CD4-positive, alpha-beta memory T cell (primary cell): ENCODE measurements around the gene THBS3. TPM values are rescaled to one million over a fixed set of nuclear protein-coding genes. Genes with fewer than 3 reads are reported as not detected.
"Not testable (repeated sequence)": the region's sequence is repeated elsewhere in the genome, so short reads cannot be mapped to it uniquely, and the experiment has no call there.

Source experiments
- CTCF ChIA-PET: fragments of 350-600 bp; sonication (Branson Sonifier 250); formaldehyde crosslinking; loops from one replicate; lab custom pipeline; 2021; ENCODE audit warnings: inconsistent platforms; ENCODE audit not compliant: partially characterized antibody; lab: Charles Lee
- POLR2A ChIA-PET: fragments of 350-600 bp; sonication (Branson Sonifier 250); formaldehyde crosslinking; loops from one replicate; lab custom pipeline; 2021; ENCODE audit not compliant: partially characterized antibody; lab: Charles Lee
- DNase-seq, 5 donors: peaks; one replicate each; pipeline versions ENCODE4 v3.0.0 to v3.0.0-alpha.2; 2020 to 2022; ENCODE audit warnings: mixed read lengths in 1 of 5
- H3K27ac ChIP-seq: one replicate; pipeline ENCODE4 v1.7.0; 2013; ENCODE audit warnings: low read depth, low read length
- H3K27me3 ChIP-seq: 2 replicates; pipeline ENCODE4 v1.7.0; 2013; ENCODE audit warnings: mild to moderate bottlenecking, low read length, moderate library complexity; ENCODE audit not compliant: insufficient read depth
- H3K36me3 ChIP-seq: 2 replicates; pipeline ENCODE4 v1.7.0; 2013; ENCODE audit warnings: mild to moderate bottlenecking, low read length, moderate library complexity; ENCODE audit not compliant: insufficient read depth
- H3K4me1 ChIP-seq: 2 replicates; pipeline ENCODE4 v1.7.0; 2013; ENCODE audit warnings: mild to moderate bottlenecking, low read length, moderate library complexity; ENCODE audit not compliant: insufficient read depth
- H3K4me3 ChIP-seq, 2 donors: one replicate each; pipeline ENCODE4 v1.7.0; 2013; ENCODE audit warnings: low read length in 2 of 2, mild to moderate bottlenecking in 1 of 2
- H3K9me3 ChIP-seq, 2 donors: one replicate each; pipeline ENCODE4 v1.7.0; 2013; ENCODE audit warnings: low read length in 2 of 2, control low read depth in 1 of 2; ENCODE audit not compliant: control insufficient read depth in 1 of 2
- H3K27ac Mint-ChIP-seq, 7 donors: one replicate each; pipeline ENCODE4 v1.8.0; 2020 to 2021; ENCODE audit warnings: mixed read lengths in 7 of 7, mild to moderate bottlenecking in 6 of 7, inconsistent platforms in 3 of 7, moderate library complexity in 3 of 7
- H3K27me3 Mint-ChIP-seq, 2 donors: one replicate each; pipeline ENCODE4 v1.8.0; 2020 to 2021; ENCODE audit warnings: mixed read lengths in 2 of 2
- H3K36me3 Mint-ChIP-seq, 2 donors: one replicate each; pipeline ENCODE4 v1.8.0; 2020 to 2021; ENCODE audit warnings: mixed read lengths in 2 of 2, inconsistent platforms in 1 of 2, mild to moderate bottlenecking in 1 of 2
- H3K4me1 Mint-ChIP-seq, 4 donors: one replicate each; pipeline ENCODE4 v1.8.0; 2020 to 2021; ENCODE audit warnings: mixed read lengths in 4 of 4, mild to moderate bottlenecking in 1 of 4
- H3K4me3 Mint-ChIP-seq, 8 donors: one replicate each; pipeline ENCODE4 v1.8.0; 2020 to 2021; ENCODE audit warnings: mixed read lengths in 8 of 8, mild to moderate bottlenecking in 7 of 8, moderate library complexity in 6 of 8, inconsistent platforms in 3 of 8
- H3K9me3 Mint-ChIP-seq, 8 donors: one replicate each; pipeline ENCODE4 v1.8.0; 2020 to 2021; ENCODE audit warnings: mixed read lengths in 8 of 8, mild to moderate bottlenecking in 5 of 8, inconsistent platforms in 3 of 8, moderate library complexity in 1 of 8
- intact Hi-C: fragments of 100-400 bp; cut with micrococcal nuclease; formaldehyde crosslinking; loops from one replicate; pipeline ENCODE4 v1.15.1; 2023
- polyA plus RNA-seq, 2 donors: library from polyadenylated mRNA; unstranded; fragments of 300-500 nt; fragmentation: Illumina TruSeq; gene quantifications; one replicate each; pipeline ENCODE4 v1.2.3, GENCODE V29; 2021
- total RNA-seq, 2 experiments: library from RNA; stranded (reverse); gene quantifications; one replicate each; pipeline ENCODE4 v1.2.3, GENCODE V29; 2021

THBS3 gene
- total and polyA plus RNA-seq, 4 experiments from 2014 or later: 6.1 to 33.5 (median 18.8) TPM

DNA sequence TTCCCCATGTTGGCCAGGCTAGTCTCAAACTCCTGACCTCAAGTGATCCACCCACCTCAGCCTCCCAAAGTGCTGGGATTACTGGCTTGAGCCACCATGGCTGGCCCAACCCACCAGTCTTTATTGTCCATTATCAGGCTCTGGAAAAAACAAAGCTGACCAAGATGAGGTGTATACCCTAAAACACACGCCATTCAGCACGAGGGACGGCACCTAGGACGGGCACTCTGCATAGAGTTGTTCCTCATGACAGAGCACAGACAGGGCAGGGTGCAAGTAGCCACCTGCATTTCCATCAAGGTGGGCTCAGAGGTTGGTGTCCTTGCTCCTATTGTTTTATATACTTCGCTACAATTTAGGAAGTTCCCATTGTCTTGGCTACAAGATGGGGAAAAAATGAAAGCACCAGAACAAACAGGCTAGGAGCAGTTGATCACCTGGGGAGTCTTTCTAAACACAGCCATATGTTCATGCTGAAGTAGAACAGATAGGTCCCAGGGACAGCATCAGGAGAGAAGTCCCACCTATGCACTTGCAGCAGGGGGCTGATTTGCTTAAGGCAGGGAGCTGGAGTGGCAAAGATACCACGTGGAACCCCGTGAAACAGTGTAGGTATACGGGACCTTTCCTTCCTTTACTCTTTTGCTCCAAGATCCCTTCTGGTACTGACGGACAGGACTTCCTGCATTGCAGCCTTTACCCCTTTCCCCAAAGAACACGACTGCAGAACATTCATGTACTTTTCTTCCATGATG, 39.1 kb downstream of the THBS3 start:
- Histone ChIP-seq H3K4me3 (no peak overlapping the region), H3K4me1 (peaks cover 29% of the 10 kb centered on the region), H3K36me3 (peaks cover 18% of the 10 kb centered on the region), H3K27ac (no peak overlapping the region), H3K27me3 (no peaks in the 10 kb centered on the region), H3K9me3 (no peaks in the 10 kb centered on the region)
- no peak for DNase-seq
- peaks cover 0 to 2% (median 0%) of the 10 kb centered on the region in 8 donors for H3K9me3 Mint-ChIP-seq
- CTCF ChIA-PET: interaction anchor here (0.6 to 12.5 kb wide), 17 partner anchors 9 to 374 kb away, joined by 3 to 229 read pairs (median 5); partner anchors contain the start of gene SLC50A1
- H3K4me3 Mint-ChIP-seq: no peak overlapping the region
- POLR2A ChIA-PET: interaction anchor here (0.9 to 2.1 kb wide), 4 partner anchors 34 to 104 kb away, joined by 3 to 14 read pairs (median 4); no protein-coding TSS in a partner anchor
- no peaks in the 10 kb centered on the region for H3K27me3 Mint-ChIP-seq
- H3K27ac Mint-ChIP-seq: peak overlapping the region in 2 of 7 donors; percentile 35 to 59
- intact Hi-C loops: no loop called here
- H3K36me3 Mint-ChIP-seq: peaks cover 15 to 28% of the 10 kb centered on the region in 2 donors
- H3K4me1 Mint-ChIP-seq: peaks cover 21 to 39% (median 34%) of the 10 kb centered on the region in 4 donors

DNA sequence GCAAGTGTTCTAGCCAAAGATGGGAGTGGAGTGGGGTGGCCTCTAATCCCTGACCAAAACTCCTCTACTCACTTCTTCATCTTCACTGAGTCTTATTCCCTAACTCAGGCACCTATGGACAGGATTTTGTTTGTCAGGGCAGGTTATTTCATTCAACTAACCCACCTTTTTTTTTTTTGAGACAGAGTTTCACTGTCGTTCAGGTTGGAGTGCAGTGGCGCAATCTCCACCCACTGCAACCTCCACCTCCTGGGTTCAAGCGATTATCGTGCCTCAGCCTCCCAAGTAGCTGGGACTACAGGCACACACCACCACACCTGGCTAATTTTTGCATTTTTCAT, 39.6 kb downstream of the THBS3 start:
- H3K27ac Mint-ChIP-seq: peak overlapping the region in 4 of 7 donors; percentile 14 to 70 (median 50)
- H3K4me3 Mint-ChIP-seq: peak overlapping the region in 2 of 8 donors; percentile 18 to 61

DNA sequence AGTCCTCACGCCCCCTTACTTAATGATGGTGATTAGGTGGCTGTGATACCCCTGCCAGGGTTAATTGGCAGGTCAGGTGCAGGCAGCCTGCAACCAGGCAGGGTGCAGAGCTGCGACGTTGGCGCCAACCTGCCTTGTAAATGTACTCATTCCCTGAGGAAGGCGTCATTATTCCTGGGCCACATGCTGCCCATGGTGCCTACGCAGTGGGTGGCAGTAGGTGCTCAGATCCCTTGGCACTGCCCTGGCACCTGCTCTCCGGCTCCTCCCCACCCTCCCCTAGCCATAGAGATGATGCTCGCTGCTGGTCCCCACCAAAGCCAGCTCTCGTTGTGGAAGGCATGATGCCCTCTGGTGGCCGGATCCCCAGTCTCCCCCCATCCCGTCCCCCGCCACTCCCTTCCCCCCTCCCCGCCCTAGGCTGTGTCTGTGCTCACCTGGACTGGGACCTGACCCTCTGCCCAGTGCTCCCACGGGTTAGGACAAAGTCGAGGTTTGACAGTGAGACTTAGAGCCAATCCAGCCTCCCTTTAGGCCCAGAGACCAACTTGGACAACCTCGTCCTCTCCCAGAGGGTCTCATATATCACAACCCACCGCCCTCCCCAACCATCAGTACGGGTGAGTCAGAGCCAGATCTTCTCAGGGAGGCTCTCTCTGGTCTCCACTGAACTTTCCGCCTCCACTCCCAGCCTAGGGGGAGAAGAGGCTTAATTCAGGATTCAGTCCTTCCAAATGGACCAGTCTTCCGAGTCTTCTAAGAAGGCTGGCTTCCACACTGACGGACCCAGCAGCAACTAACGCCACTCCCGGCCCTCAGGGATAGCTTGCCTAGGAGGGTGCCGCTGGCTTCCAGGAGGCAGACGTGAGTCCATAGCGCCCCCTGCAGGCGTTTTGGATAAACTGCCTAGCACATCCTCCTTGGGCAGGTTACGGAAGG, 40.3 kb downstream of the THBS3 start:
- DNase-seq: peak; percentile 79 to 83 (median 81)
- ChIA-PET POLR2A (interaction anchor here (0.7 to 2.1 kb wide), 3 partner anchors 22 to 82 kb away, joined by 3 to 14 read pairs (median 3); no protein-coding TSS in a partner anchor), CTCF (interaction anchor here (0.6 to 12.5 kb wide), 15 partner anchors 10 to 234 kb away, joined by 3 to 229 read pairs (median 5); partner anchors contain the start of gene SLC50A1)
- H3K36me3 ChIP-seq: peaks cover 18% of the 10 kb centered on the region
- H3K27ac Mint-ChIP-seq: peak overlapping the region in 5 of 7 donors; percentile 14 to 70 (median 57)
- H3K4me1 Mint-ChIP-seq: peaks cover 14 to 28% (median 26%) of the 10 kb centered on the region in 4 donors
- H3K9me3 Mint-ChIP-seq: peaks cover 0 to 2% (median 0%) of the 10 kb centered on the region in 8 donors
- H3K27ac ChIP-seq: no peak overlapping the region
- H3K4me3 Mint-ChIP-seq: peak overlapping the region in 7 of 8 donors; percentile 46 to 68 (median 59)
- intact Hi-C loops: loop anchor here (1.0 kb wide), 1 partner anchor 76 kb away; no protein-coding TSS in a partner anchor
- H3K4me1 ChIP-seq: peaks cover 22% of the 10 kb centered on the region
- no peaks in the 10 kb centered on the region for H3K27me3 ChIP-seq
- H3K27me3 Mint-ChIP-seq: no peaks in the 10 kb centered on the region
- no peaks in the 10 kb centered on the region for H3K9me3 ChIP-seq
- no peak overlapping the region for H3K4me3 ChIP-seq
- peaks cover 15 to 21% of the 10 kb centered on the region in 2 donors for H3K36me3 Mint-ChIP-seq

More for the DNA sequence above, 39.6 kb downstream of the THBS3 start:
- H3K9me3 Mint-ChIP-seq, H3K27me3 ChIP-seq, intact Hi-C loops, H3K4me3 ChIP-seq, H3K27ac ChIP-seq, H3K9me3 ChIP-seq, DNase-seq, H3K27me3 Mint-ChIP-seq: not testable (repeated sequence)
- ChIA-PET POLR2A (interaction anchor here (0.7 to 2.1 kb wide), 2 partner anchors 22 to 77 kb away, joined by 3 to 14 read pairs; no protein-coding TSS in a partner anchor), CTCF (interaction anchor here (0.7 to 12.5 kb wide), 15 partner anchors 9 to 374 kb away, joined by 3 to 229 read pairs (median 5); partner anchors contain the start of gene SLC50A1)
- peaks cover 18% of the 10 kb centered on the region for H3K36me3 ChIP-seq
- Mint-ChIP-seq H3K36me3 (peaks cover 15 to 25% of the 10 kb centered on the region in 2 donors), H3K4me1 (peaks cover 15 to 33% (median 29%) of the 10 kb centered on the region in 4 donors)
- peaks cover 25% of the 10 kb centered on the region for H3K4me1 ChIP-seq

DNA sequence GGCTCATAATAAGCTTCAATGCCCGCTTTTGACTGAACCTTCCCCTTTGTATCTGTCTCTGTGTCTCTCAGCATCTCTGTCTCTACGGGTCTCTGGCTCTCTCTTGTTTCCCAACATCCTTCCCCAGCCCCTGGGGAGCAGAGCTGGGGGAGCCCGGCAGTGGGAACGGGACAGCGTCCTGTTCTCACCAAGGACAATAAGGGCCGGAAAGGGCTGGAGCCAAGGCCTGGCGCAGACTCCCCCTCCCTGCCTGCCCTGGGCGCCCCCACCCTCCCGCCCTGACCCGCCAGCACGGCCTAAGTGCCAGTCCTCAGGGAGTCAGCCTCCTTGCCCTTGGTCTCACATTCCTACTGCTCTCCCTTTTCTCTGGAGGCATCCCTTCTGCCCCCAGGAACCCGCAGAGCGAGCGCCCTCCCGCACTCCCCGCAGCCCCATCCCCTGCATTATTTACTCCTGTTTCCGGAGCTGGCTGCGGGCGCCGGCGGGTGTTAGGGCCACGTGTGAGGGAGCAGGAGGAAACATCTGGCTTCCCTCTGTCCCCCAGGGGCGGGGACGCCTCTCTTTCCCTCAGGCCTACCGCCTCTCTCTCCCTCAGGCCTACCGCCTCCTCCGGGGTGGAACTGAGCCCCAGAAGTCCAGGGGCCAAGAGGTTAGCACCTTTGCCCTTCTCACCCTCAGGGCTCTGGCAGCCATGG, 41.1 kb downstream of the THBS3 start:
- Mint-ChIP-seq H3K36me3 (peaks cover 15 to 16% of the 10 kb centered on the region in 2 donors), H3K27me3 (no peaks in the 10 kb centered on the region), H3K9me3 (peaks cover 0 to 2% (median 0%) of the 10 kb centered on the region in 8 donors), H3K4me1 (peaks cover 7 to 20% (median 19%) of the 10 kb centered on the region in 4 donors), H3K27ac (peak overlapping the region in 2 of 7 donors; percentile 9 to 37), H3K4me3 (no peak overlapping the region)
- Histone ChIP-seq H3K9me3 (no peaks in the 10 kb centered on the region), H3K4me1 (peaks cover 15% of the 10 kb centered on the region), H3K27ac (no peak overlapping the region), H3K4me3 (no peak overlapping the region), H3K27me3 (no peaks in the 10 kb centered on the region), H3K36me3 (peaks cover 18% of the 10 kb centered on the region)
- ChIA-PET POLR2A (interaction anchor here (1.1 to 2.1 kb wide), 2 partner anchors 75 to 81 kb away, joined by 3 to 14 read pairs; no protein-coding TSS in a partner anchor), CTCF (interaction anchor here (1.0 to 12.5 kb wide), 12 partner anchors 10 to 122 kb away, joined by 3 to 229 read pairs (median 4); partner anchors contain the start of gene SLC50A1)
- intact Hi-C loops: loop anchor here (1.0 kb wide), 1 partner anchor 75 kb away; no protein-coding TSS in a partner anchor
- no peak for DNase-seq

DNA sequence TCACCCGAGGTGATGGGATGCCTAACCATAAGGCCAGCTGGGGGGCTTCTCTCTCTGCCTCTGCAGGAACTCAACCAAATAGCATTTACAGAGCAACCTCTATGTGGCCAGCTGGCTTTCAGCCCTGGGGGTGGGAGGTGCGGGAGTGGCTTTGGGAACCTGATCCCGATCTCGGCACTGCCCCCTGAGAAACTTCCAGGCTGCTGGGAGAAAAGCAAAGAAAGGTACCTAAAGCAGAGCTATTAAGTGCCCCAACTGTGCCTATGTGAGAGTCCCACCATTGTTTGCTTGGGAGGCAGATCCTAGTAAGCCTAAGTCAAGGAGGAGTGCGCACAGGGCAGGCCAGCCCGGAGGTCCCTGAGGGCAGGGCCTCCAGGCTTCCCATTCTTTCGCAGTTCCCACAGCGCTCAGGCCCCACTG, 41.6 kb downstream of the THBS3 start:
- intact Hi-C loops: no loop called here

DNA sequence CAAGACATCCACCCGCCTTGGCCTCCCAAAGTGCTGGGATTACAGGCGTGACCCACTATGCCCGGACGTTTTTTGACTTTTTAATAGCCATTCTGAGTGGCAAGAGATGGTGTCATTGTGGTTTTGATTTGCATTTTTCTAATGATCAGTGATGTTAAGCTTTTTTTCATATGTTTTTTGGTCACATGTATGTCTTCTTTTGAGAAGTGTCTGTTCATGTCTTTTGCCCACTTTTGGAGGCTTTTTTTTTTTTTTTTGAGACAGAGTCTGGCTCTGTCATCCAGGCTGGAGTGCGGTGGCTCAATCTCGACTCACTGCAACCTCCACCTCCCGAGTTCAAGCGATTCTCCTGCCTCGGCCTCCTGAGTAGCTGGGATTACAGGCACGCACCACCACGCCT, 43.1 kb downstream of the THBS3 start:
- H3K4me3 Mint-ChIP-seq: not testable (repeated sequence)
- peaks cover 11% of the 10 kb centered on the region in 2 donors for H3K36me3 Mint-ChIP-seq

More for the DNA sequence above, 41.6 kb downstream of the THBS3 start:
- H3K36me3 ChIP-seq: peaks cover 18% of the 10 kb centered on the region
- Mint-ChIP-seq H3K4me1 (peaks cover 7 to 19% (median 17%) of the 10 kb centered on the region in 4 donors), H3K4me3 (no peak overlapping the region), H3K9me3 (peaks cover 0 to 2% (median 0%) of the 10 kb centered on the region in 8 donors), H3K36me3 (peaks cover 15 to 16% of the 10 kb centered on the region in 2 donors), H3K27ac (no peak overlapping the region), H3K27me3 (no peaks in the 10 kb centered on the region)
- no peaks in the 10 kb centered on the region for H3K27me3 ChIP-seq
- no peak overlapping the region for H3K27ac ChIP-seq
- DNase-seq: no peak
- no peaks in the 10 kb centered on the region for H3K9me3 ChIP-seq
- POLR2A ChIA-PET: interaction anchor here (2.1 kb wide), 1 partner anchor 75 kb away, joined by 14 read pairs; no protein-coding TSS in a partner anchor
- CTCF ChIA-PET: interaction anchor here (1.1 to 12.5 kb wide), 7 partner anchors 11 to 122 kb away, joined by 4 to 229 read pairs (median 9); partner anchors contain the start of gene SLC50A1
- no peak overlapping the region for H3K4me3 ChIP-seq
- peaks cover 10% of the 10 kb centered on the region for H3K4me1 ChIP-seq

More for the DNA sequence above, 43.1 kb downstream of the THBS3 start:
- H3K27me3 ChIP-seq, H3K27ac ChIP-seq, H3K9me3 Mint-ChIP-seq, H3K9me3 ChIP-seq, POLR2A ChIA-PET, H3K4me3 ChIP-seq, DNase-seq, intact Hi-C loops, H3K27me3 Mint-ChIP-seq, H3K27ac Mint-ChIP-seq: not testable (repeated sequence)
- CTCF ChIA-PET: interaction anchor here (0.8 to 12.5 kb wide), 4 partner anchors 69 to 608 kb away, joined by 4 to 229 read pairs (median 14); no protein-coding TSS in a partner anchor
- peaks cover 7 to 19% (median 13%) of the 10 kb centered on the region in 4 donors for H3K4me1 Mint-ChIP-seq
- Histone ChIP-seq H3K4me1 (peaks cover 10% of the 10 kb centered on the region), H3K36me3 (peaks cover 11% of the 10 kb centered on the region)
